GM12873 (cell line): ENCODE measurements around the gene ZNF202.

Experiments
- CTCF ChIP-seq: IDR thresholded peaks from 2 replicates; pipeline ENCODE4 v1.5.1; 2012; ENCODE audit warnings: low read depth, mild to moderate bottlenecking, moderate library complexity, low read length, control low read depth; ENCODE audit not compliant: insufficient read depth; ENCODE audit errors: missing control alignments

ZNF202 gene

DNA sequence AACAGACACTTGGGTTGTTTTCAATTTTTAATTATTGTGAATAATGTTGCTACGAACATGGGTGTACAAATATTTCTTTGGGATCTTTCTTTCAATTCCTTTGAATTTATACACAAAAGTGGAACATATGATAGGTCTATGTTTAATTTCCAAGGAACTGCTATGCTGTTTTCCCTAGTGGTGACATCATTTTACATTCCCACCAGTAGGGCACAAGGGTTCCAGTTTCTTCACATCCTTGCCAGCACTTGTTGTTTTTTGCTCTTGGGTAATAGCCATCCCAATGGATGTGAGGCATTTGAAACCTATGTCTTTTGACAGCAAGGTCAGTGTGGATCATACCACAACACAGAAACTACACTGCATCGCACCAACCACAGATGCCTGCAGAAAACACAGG, 45.3 kb downstream of the ZNF202 start:
- TF ChIP-seq CTCF = no peak

GRCh38 chr11:123695231-123695630, 46.2 kb downstream of the ZNF202 start:
- no peak for TF ChIP-seq CTCF

- TF ChIP-seq CTCF = no peak
These were observed 46.9 kb downstream of the ZNF202 start for GRCh38 chr11:123694551-123694950.

- TF ChIP-seq CTCF = no peak
These were observed 48.5 kb downstream of the ZNF202 start for GRCh38 chr11:123692961-123693360.

DNA sequence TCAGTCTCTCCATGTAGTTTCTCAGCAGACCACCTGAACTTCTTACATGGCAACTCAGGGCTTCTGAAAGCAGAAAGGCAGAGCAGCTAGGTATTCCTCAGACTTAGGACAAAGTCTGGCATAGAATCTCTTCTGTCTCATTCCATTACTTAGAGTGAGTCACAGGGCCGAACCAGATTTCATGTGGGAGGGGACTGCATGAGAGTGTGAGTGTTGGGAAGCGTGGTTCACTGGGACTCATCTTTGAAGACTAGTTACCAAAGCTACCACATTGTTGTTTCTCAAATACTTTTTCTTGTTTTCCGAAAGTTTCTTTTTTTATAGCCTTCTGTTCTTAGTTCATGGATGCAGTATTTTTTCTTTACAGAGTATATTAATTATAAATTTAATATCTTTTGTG, 51.0 kb downstream of the ZNF202 start:
- no peak for TF ChIP-seq CTCF

GRCh38 chr11:123684601-123685000, 56.9 kb downstream of the ZNF202 start:
- no peak for TF ChIP-seq CTCF

DNA sequence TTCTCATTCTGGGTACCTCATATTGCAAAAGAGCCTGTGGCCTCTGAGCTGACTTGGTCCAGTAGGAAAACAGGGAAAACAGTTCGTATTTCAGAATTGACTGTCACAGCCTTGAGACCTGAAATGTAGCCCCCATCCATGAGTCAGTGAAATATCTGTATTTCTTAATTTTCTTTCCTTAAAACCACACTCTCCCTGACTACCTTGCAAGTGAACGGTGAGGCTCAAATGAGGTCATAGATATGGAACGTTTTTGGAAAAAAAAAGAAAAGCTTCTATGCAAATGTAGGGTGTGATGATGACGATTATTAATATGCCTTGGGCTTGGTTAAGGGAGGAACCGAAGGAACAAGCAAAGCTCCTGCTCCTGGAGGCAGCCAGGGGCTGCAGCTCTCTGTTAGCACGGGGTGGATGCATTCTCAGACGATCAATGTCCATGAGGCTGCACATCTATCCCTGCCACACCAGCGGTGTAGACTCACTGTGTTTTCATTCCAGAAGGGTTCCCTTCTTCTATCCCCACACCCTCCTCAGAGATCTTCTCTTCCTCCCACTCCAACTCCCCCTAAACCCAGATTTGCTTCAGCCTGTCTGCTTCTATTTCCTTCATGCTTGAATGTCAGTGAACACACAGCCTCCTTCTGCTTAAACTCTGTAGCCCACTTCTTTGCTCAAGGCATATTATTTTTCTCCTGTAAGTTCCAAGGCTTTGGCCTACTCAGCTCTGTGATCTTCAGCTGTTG, 57.9 kb downstream of the ZNF202 start:
- TF ChIP-seq CTCF = no peak
